ENCODE results near the gene PARD3.
"Not testable (repeated sequence)": the region's sequence is repeated elsewhere in the genome, so short reads cannot be mapped to it uniquely, and the experiment has no call there.

Gene PARD3

GRCh38 chr10:34650156-34650555 is 164.9 kb downstream of the PARD3 start:
- no peak for DNase-seq (ENCODE audit: low read depth in 2 of 2)

GRCh38 chr10:34649385-34649784 is 165.7 kb downstream of the PARD3 start:
- no peak for DNase-seq (ENCODE audit: low read depth in 2 of 2)

GRCh38 chr10:34648919-34649318 is 166.2 kb downstream of the PARD3 start:
- DNase-seq (ENCODE audit: low read depth in 2 of 2) = no peak

- DNase-seq (ENCODE audit: low read depth in 2 of 2) = no peak
These were observed 166.9 kb downstream of the PARD3 start for GRCh38 chr10:34647875-34648865.

GRCh38 chr10:34647160-34647559 is 167.9 kb downstream of the PARD3 start:
- DNase-seq (ENCODE audit: low read depth in 2 of 2) = no peak

GRCh38 chr10:34646331-34646730 is 168.8 kb downstream of the PARD3 start:
- no peak for DNase-seq (ENCODE audit: low read depth in 2 of 2)

- DNase-seq (ENCODE audit: low read depth in 2 of 2) = not testable (repeated sequence)
These were observed 170.3 kb downstream of the PARD3 start for GRCh38 chr10:34644815-34645214.

GRCh38 chr10:34644224-34644623 is 170.9 kb downstream of the PARD3 start:
- DNase-seq (ENCODE audit: low read depth in 2 of 2) = no peak

GRCh38 chr10:34643620-34644019 is 171.5 kb downstream of the PARD3 start:
- no peak for DNase-seq (ENCODE audit: low read depth in 2 of 2)

- no peak for DNase-seq (ENCODE audit: low read depth in 2 of 2)
These were observed 173.1 kb downstream of the PARD3 start for GRCh38 chr10:34641913-34642558.

GRCh38 chr10:34641147-34641912 is 173.8 kb downstream of the PARD3 start:
- no peak for DNase-seq (ENCODE audit: low read depth in 2 of 2)

- DNase-seq (ENCODE audit: low read depth in 2 of 2) = peak; percentile 45 to 54
These were observed 176.6 kb downstream of the PARD3 start for GRCh38 chr10:34638406-34639054.

- peak; percentile 46 to 57 for DNase-seq (ENCODE audit: low read depth in 2 of 2)
These were observed 177.6 kb downstream of the PARD3 start for GRCh38 chr10:34637418-34637911.

- DNase-seq (ENCODE audit: low read depth in 2 of 2) = no peak
These were observed 180.0 kb downstream of the PARD3 start for GRCh38 chr10:34635111-34635510.

- DNase-seq (ENCODE audit: low read depth in 2 of 2) = no peak
These were observed 181.7 kb downstream of the PARD3 start for GRCh38 chr10:34633374-34633773.

GRCh38 chr10:34629084-34629483 is 186.0 kb downstream of the PARD3 start:
- no peak for DNase-seq (ENCODE audit: low read depth in 2 of 2)

- DNase-seq (ENCODE audit: low read depth in 2 of 2) = no peak
These were observed 186.8 kb downstream of the PARD3 start for GRCh38 chr10:34628174-34628796.

- DNase-seq (ENCODE audit: low read depth in 2 of 2) = no peak
These were observed 187.4 kb downstream of the PARD3 start for GRCh38 chr10:34627741-34628140.

- no peak for DNase-seq (ENCODE audit: low read depth in 2 of 2)
These were observed 187.8 kb downstream of the PARD3 start for GRCh38 chr10:34627331-34627730.

GRCh38 chr10:34626158-34626880 is 188.8 kb downstream of the PARD3 start:
- DNase-seq (ENCODE audit: low read depth in 2 of 2) = no peak
